Liver (tissue), 9 donors: ENCODE results near the gene ZC3H18. TPM values are rescaled to one million over a fixed set of nuclear protein-coding genes. Genes with fewer than 3 reads are reported as not detected.

ENCODE experiments used
- DNase-seq: peaks from one replicate; pipeline ENCODE4 v3.0.0-alpha.2; 2017; ENCODE audit warnings: low spot score
- H3K27ac ChIP-seq, 2 donors: one replicate each; pipeline ENCODE4 v1.7.0; 2013; ENCODE audit warnings: inconsistent platforms in 2 of 2, low read length in 2 of 2, control low read depth in 1 of 2, low read depth in 1 of 2, mild to moderate bottlenecking in 1 of 2
- H3K27me3 ChIP-seq, 4 donors: one replicate each; pipeline versions ENCODE4 v1.6.1 to v1.7.0; 2013; ENCODE audit warnings: low read length in 3 of 4, inconsistent platforms in 1 of 4, mild to moderate bottlenecking in 1 of 4, moderate library complexity in 1 of 4; ENCODE audit not compliant: control insufficient read depth in 4 of 4, insufficient read depth in 4 of 4
- H3K36me3 ChIP-seq, 4 donors: one replicate each; pipeline versions ENCODE4 v1.6.1 to v1.7.0; 2013; ENCODE audit warnings: low read length in 3 of 4, mild to moderate bottlenecking in 3 of 4, low read depth in 1 of 4, moderate library complexity in 1 of 4; ENCODE audit not compliant: control insufficient read depth in 4 of 4, insufficient read depth in 3 of 4
- H3K4me1 ChIP-seq, 4 donors: one replicate each; pipeline versions ENCODE4 v1.6.1 to v1.7.0; 2013; ENCODE audit warnings: low read length in 3 of 4, mild to moderate bottlenecking in 3 of 4, moderate library complexity in 1 of 4; ENCODE audit not compliant: control insufficient read depth in 4 of 4, insufficient read depth in 4 of 4
- H3K4me3 ChIP-seq, 3 donors: one replicate each; pipeline versions ENCODE4 v1.6.1 to v1.7.0; 2013; ENCODE audit warnings: low read length in 3 of 3, control low read depth in 1 of 3, low read depth in 1 of 3, mild to moderate bottlenecking in 1 of 3
- H3K9ac ChIP-seq, 2 donors: one replicate each; pipeline ENCODE4 v1.7.0; 2013; ENCODE audit warnings: low read length in 2 of 2, mild to moderate bottlenecking in 2 of 2, moderate library complexity in 2 of 2, control low read depth in 1 of 2, low read depth in 1 of 2
- H3K9me3 ChIP-seq, 4 donors: one replicate each; pipeline versions ENCODE4 v1.6.1 to v1.7.0; 2013; ENCODE audit warnings: low read length in 3 of 4; ENCODE audit not compliant: control insufficient read depth in 4 of 4
- ATF3 ChIP-seq: IDR thresholded peaks from 2 replicates; pipeline ENCODE4 v1.6.1; 2016; ENCODE audit warnings: antibody characterized with exemption
- EGR1 ChIP-seq, 2 donors: IDR thresholded peaks; 2 replicates each; pipeline ENCODE4 v1.6.1; 2016 to 2018; ENCODE audit warnings: antibody characterized with exemption in 2 of 2, low read depth in 2 of 2
- FOXA1 ChIP-seq: IDR thresholded peaks from 2 replicates; pipeline ENCODE4 v1.6.1; 2016; ENCODE audit warnings: antibody characterized with exemption
- FOXA2 ChIP-seq: IDR thresholded peaks from 2 replicates; pipeline ENCODE4 v1.6.1; 2016; ENCODE audit warnings: antibody characterized with exemption
- GABPA ChIP-seq, 2 donors: IDR thresholded peaks in 1 of 2; conservative IDR thresholded peaks in 1 of 2; 2 replicates each; pipeline ENCODE4 v1.6.1; 2016; ENCODE audit warnings: antibody characterized with exemption in 2 of 2, mild to moderate bottlenecking in 1 of 2, moderate library complexity in 1 of 2
- HNF4A ChIP-seq, 2 donors: conservative IDR thresholded peaks; 2 replicates each; pipeline ENCODE4 v1.6.1; 2016; ENCODE audit warnings: antibody characterized with exemption in 2 of 2, mild to moderate bottlenecking in 2 of 2
- HNF4G ChIP-seq: IDR thresholded peaks from 2 replicates; pipeline ENCODE4 v1.6.1; 2016; ENCODE audit warnings: antibody characterized with exemption
- JUND ChIP-seq, 2 donors: IDR thresholded peaks; 2 replicates each; pipeline ENCODE4 v1.6.1; 2016; ENCODE audit warnings: antibody characterized with exemption in 2 of 2
- MAX ChIP-seq: IDR thresholded peaks from 2 replicates; pipeline ENCODE4 v1.6.1; 2016; ENCODE audit warnings: antibody characterized with exemption
- NR2F2 ChIP-seq: IDR thresholded peaks from 2 replicates; pipeline ENCODE4 v1.6.1; 2016; ENCODE audit warnings: antibody characterized with exemption
- RAD21 ChIP-seq, 2 donors: IDR thresholded peaks; 2 replicates each; pipeline ENCODE4 v1.6.1; 2016; ENCODE audit warnings: antibody characterized with exemption in 2 of 2, mild to moderate bottlenecking in 2 of 2
- RXRA ChIP-seq, 2 donors: IDR thresholded peaks; 2 replicates each; pipeline ENCODE4 v1.6.1; 2017 to 2018; ENCODE audit warnings: antibody characterized with exemption in 2 of 2, mild to moderate bottlenecking in 1 of 2
- SP1 ChIP-seq: IDR thresholded peaks from 2 replicates; pipeline ENCODE4 v1.6.1; 2018; ENCODE audit warnings: antibody characterized with exemption, mild to moderate bottlenecking
- TAF1 ChIP-seq: conservative IDR thresholded peaks from 2 replicates; pipeline ENCODE4 v1.6.1; 2016; ENCODE audit warnings: antibody characterized with exemption, mild to moderate bottlenecking
- YY1 ChIP-seq: IDR thresholded peaks from 2 replicates; pipeline ENCODE4 v1.6.1; 2016; ENCODE audit warnings: antibody characterized with exemption, mild to moderate bottlenecking
- ZBTB33 ChIP-seq: IDR thresholded peaks from 2 replicates; pipeline ENCODE4 v1.6.1; 2016; ENCODE audit warnings: antibody characterized with exemption
- WGBS: extraction: QIAGEN DNeasy Blood & Tissue Kit; methylation state at CpG from one replicate; pipeline ENCODE4 v1.1.7; 2013; 5-methylcytosine and 5-hydroxymethylcytosine counted together
- polyA plus RNA-seq, 2 donors: library from polyadenylated mRNA; stranded (reverse) in 1 of 2; unstranded in 1 of 2; fragments of 200-250 nt in 1 of 2; fragments of >200 nt in 1 of 2; fragmentation: Nextera tagmentation in 1 of 2; extraction: Ambion mirVana in 1 of 2; gene quantifications; one replicate each; pipeline versions ENCODE4 v1.2.1 to v1.2.3, GENCODE V29; 2013 to 2015
- total RNA-seq, 2 donors: library from RNA; depleted of rRNA; stranded (reverse); fragments of >200 nt; gene quantifications; one replicate each; pipeline ENCODE4 v1.2.3, GENCODE V29; 2014
- TF ChIP-seq, protein P1 (sequence below): fragments of 150-350 bp; IDR thresholded peaks from 2 replicates; pipeline ENCODE4 v1.5.1; 2017; ENCODE audit warnings: improper control_type of control experiment, low read depth, low read length; ENCODE audit not compliant: missing input control
- TF ChIP-seq, protein P2 (sequence below): IDR thresholded peaks from 2 replicates; pipeline ENCODE4 v1.6.1; 2016; ENCODE audit warnings: antibody characterized with exemption, mild to moderate bottlenecking
- donor health status: healthy.
- donor health status: healthy.
- donor health status: healthy.
- donor health status: healthy.
- donor health status: healthy.

The ZC3H18 gene
- total and polyA plus RNA-seq, 4 donors, result 10.2 to 10.9 (median 10.5) TPM

DNA sequence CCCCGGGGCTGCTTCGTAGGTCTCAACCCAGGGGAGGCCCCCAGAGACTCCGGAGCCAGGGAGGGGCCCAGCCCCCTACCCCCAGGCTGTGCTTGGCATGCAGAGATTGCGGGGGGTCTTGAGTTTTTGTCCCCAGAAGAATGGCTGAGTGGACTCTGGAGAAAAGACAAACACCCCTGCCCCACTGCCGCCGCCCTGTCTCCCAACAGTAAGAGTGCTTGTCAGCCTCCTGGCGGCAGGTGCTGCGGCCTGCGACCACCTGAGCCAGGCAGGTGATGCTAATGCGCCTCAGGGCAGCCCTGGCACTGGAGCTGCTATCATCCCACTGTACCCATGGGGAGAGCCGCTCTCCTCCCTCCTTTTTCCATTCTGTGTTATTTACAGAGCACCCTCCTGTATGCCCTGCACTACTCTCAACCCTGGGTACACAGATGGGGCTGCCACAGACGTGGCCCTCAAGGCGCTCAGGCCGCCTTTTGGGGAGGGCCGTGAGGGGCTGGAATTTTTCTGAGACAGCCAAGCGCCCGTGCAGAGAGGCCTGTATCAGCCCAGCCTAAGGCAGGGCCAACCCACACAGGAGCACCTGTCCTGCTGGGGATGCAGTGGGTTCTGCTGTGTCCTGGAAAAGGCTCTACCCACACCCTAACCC is 65.6 kb downstream of the ZC3H18 start:
- WGBS, result 94% methylated on average over 17 of the region's 17 CpGs

More for the DNA sequence above, 65.6 kb downstream of the ZC3H18 start:
- Histone ChIP-seq H3K27ac (no peak overlapping the region), H3K9me3 (no peaks in the 10 kb centered on the region), H3K27me3 (peaks cover 0 to 3% (median under 1%) of the 10 kb centered on the region in 4 donors), H3K36me3 (peaks cover 2 to 16% (median 8%) of the 10 kb centered on the region in 4 donors), H3K9ac (no peak overlapping the region), H3K4me1 (peaks cover 0 to 4% (median 0%) of the 10 kb centered on the region in 4 donors), H3K4me3 (no peak overlapping the region)
- TF ChIP-seq GABPA (IDR thresholded peaks at IDR 0.05 in 1 of 2, conservative IDR thresholded peaks at IDR 0.05 in 1 of 2) (no peak), TAF1 (no peak), RAD21 (IDR thresholded peaks at IDR 0.05) (no peak), MAX (no peak), HNF4G (no peak), SP1 (no peak), YY1 (no peak), NR2F2 (no peak), FOXA2 (no peak), JUND (IDR thresholded peaks at IDR 0.05) (no peak), EGR1 (IDR thresholded peaks at IDR 0.05; ENCODE audit: low read depth in 2 of 2) (no peak), ATF3 (no peak), HNF4A (conservative IDR thresholded peaks at IDR 0.05) (no peak), ZBTB33 (no peak), FOXA1 (no peak), RXRA (IDR thresholded peaks at IDR 0.05) (no peak)
- TF ChIP-seq, protein P1, sequence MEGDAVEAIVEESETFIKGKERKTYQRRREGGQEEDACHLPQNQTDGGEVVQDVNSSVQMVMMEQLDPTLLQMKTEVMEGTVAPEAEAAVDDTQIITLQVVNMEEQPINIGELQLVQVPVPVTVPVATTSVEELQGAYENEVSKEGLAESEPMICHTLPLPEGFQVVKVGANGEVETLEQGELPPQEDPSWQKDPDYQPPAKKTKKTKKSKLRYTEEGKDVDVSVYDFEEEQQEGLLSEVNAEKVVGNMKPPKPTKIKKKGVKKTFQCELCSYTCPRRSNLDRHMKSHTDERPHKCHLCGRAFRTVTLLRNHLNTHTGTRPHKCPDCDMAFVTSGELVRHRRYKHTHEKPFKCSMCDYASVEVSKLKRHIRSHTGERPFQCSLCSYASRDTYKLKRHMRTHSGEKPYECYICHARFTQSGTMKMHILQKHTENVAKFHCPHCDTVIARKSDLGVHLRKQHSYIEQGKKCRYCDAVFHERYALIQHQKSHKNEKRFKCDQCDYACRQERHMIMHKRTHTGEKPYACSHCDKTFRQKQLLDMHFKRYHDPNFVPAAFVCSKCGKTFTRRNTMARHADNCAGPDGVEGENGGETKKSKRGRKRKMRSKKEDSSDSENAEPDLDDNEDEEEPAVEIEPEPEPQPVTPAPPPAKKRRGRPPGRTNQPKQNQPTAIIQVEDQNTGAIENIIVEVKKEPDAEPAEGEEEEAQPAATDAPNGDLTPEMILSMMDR, result no peak
- TF ChIP-seq, protein P2, sequence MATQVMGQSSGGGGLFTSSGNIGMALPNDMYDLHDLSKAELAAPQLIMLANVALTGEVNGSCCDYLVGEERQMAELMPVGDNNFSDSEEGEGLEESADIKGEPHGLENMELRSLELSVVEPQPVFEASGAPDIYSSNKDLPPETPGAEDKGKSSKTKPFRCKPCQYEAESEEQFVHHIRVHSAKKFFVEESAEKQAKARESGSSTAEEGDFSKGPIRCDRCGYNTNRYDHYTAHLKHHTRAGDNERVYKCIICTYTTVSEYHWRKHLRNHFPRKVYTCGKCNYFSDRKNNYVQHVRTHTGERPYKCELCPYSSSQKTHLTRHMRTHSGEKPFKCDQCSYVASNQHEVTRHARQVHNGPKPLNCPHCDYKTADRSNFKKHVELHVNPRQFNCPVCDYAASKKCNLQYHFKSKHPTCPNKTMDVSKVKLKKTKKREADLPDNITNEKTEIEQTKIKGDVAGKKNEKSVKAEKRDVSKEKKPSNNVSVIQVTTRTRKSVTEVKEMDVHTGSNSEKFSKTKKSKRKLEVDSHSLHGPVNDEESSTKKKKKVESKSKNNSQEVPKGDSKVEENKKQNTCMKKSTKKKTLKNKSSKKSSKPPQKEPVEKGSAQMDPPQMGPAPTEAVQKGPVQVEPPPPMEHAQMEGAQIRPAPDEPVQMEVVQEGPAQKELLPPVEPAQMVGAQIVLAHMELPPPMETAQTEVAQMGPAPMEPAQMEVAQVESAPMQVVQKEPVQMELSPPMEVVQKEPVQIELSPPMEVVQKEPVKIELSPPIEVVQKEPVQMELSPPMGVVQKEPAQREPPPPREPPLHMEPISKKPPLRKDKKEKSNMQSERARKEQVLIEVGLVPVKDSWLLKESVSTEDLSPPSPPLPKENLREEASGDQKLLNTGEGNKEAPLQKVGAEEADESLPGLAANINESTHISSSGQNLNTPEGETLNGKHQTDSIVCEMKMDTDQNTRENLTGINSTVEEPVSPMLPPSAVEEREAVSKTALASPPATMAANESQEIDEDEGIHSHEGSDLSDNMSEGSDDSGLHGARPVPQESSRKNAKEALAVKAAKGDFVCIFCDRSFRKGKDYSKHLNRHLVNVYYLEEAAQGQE, result no peak
- no peak for DNase-seq
